Loucy (cell line): ENCODE data around the gene ROBO2.

ENCODE experiments used
- EZH2phosphoT487 ChIP-seq: fragments of 200-600 bp; IDR thresholded peaks from 2 replicates; pipeline ENCODE4 v1.6.1; 2018; ENCODE audit warnings: antibody characterized with exemption, mild to moderate bottlenecking, moderate library complexity, borderline replicate concordance
- TF ChIP-seq, protein P1 (sequence below): fragments of 200-600 bp; sonication (generic); conservative IDR thresholded peaks from 2 replicates; pipeline ENCODE4 v1.5.1; 2014; ENCODE audit warnings: mild to moderate bottlenecking, antibody characterized with exemption, low read length

DNA sequence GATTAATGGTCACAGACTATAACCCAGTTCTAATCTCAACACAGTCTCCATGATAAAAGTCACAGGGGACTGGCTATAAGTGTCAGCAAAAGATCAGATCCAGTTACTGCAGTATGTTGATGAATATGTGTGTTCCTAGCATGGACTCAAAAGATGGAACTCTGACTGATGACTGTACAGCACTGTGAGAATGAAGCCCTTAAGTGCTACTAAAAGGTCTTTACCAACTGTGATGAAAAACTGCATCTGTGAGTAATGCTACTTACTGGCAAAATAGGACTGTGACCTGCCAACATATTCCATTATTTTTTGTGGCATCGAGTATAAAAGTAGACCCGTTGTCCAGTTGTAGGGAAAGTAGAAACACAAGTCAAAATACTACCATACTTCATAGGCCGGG lies 284.2 kb downstream of the ROBO2 start:
- TF ChIP-seq, protein P1, sequence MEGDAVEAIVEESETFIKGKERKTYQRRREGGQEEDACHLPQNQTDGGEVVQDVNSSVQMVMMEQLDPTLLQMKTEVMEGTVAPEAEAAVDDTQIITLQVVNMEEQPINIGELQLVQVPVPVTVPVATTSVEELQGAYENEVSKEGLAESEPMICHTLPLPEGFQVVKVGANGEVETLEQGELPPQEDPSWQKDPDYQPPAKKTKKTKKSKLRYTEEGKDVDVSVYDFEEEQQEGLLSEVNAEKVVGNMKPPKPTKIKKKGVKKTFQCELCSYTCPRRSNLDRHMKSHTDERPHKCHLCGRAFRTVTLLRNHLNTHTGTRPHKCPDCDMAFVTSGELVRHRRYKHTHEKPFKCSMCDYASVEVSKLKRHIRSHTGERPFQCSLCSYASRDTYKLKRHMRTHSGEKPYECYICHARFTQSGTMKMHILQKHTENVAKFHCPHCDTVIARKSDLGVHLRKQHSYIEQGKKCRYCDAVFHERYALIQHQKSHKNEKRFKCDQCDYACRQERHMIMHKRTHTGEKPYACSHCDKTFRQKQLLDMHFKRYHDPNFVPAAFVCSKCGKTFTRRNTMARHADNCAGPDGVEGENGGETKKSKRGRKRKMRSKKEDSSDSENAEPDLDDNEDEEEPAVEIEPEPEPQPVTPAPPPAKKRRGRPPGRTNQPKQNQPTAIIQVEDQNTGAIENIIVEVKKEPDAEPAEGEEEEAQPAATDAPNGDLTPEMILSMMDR: no peak
- no peak for TF ChIP-seq EZH2phosphoT487
